Fibroblast of lung (primary cell): ENCODE results near the gene ANKRD34C. TPM values are rescaled to one million over a fixed set of nuclear protein-coding genes. Genes with fewer than 3 reads are reported as not detected.
A peak's percentile ranks its signal among the peaks of the same experiment; 100 is the strongest.

ENCODE experiments used
- DNase-seq, 2 donors: peaks; one replicate each; pipeline versions ENCODE4 v3.0.0 to v3.0.0-alpha.2; 2010; ENCODE audit warnings: low read depth in 2 of 2
- H2AFZ ChIP-seq: 2 replicates; pipeline ENCODE4 v1.5.1; 2012; ENCODE audit warnings: low read length, control low read depth, inconsistent platforms
- H3K27ac ChIP-seq: 2 replicates; pipeline ENCODE4 v1.5.1; 2011; ENCODE audit warnings: low read length, control low read depth; ENCODE audit not compliant: insufficient read depth
- H3K27me3 ChIP-seq: 2 replicates; pipeline ENCODE4 v1.5.1; 2011; ENCODE audit warnings: mild to moderate bottlenecking, low read length; ENCODE audit not compliant: control insufficient read depth, insufficient read depth
- H3K36me3 ChIP-seq: 2 replicates; pipeline ENCODE4 v1.5.1; 2011; ENCODE audit warnings: low read length; ENCODE audit not compliant: control insufficient read depth, insufficient read depth
- H3K4me1 ChIP-seq: 2 replicates; pipeline ENCODE4 v1.5.1; 2011; ENCODE audit warnings: low read length; ENCODE audit not compliant: control insufficient read depth, insufficient read depth; ENCODE audit errors: extremely low read depth
- H3K4me2 ChIP-seq: 2 replicates; pipeline ENCODE4 v1.5.1; 2011; ENCODE audit warnings: low read length, control low read depth; ENCODE audit not compliant: insufficient read depth; ENCODE audit errors: extremely low read depth
- H3K4me3 ChIP-seq, 4 experiments: fragments of 200-600 bp in 1 of 4; sonication (generic) in 1 of 4; replicated peaks in 1 of 4; 2 replicates each; pipeline ENCODE4 v1.5.1; 2011 to 2016; ENCODE audit warnings: low read length in 4 of 4, low read depth in 3 of 4, mild to moderate bottlenecking in 3 of 4, control low read depth in 2 of 4, inconsistent platforms in 1 of 4, mixed read lengths in 1 of 4; ENCODE audit not compliant: insufficient read depth in 1 of 4; ENCODE audit errors: control extremely low read depth in 1 of 4
- H3K79me2 ChIP-seq: 2 replicates; pipeline ENCODE4 v1.5.1; 2012; ENCODE audit warnings: mild to moderate bottlenecking, low read length, inconsistent platforms; ENCODE audit not compliant: control insufficient read depth, insufficient read depth
- H3K9ac ChIP-seq: 2 replicates; pipeline ENCODE4 v1.5.1; 2011; ENCODE audit warnings: mild to moderate bottlenecking, low read length, control low read depth; ENCODE audit not compliant: insufficient read depth
- H3K9me3 ChIP-seq: 2 replicates; pipeline ENCODE4 v1.5.1; 2012; ENCODE audit warnings: low read depth, low read length; ENCODE audit not compliant: control insufficient read depth, insufficient read depth
- H4K20me1 ChIP-seq: 2 replicates; pipeline ENCODE4 v1.5.1; 2011; ENCODE audit warnings: low read length; ENCODE audit not compliant: control insufficient read depth, insufficient read depth; ENCODE audit errors: extremely low read depth
- CTCF ChIP-seq, 2 donors: IDR thresholded peaks in 1 of 2; conservative IDR thresholded peaks in 1 of 2; 1 replicate in 1 of 2; 2 replicates in 1 of 2; pipeline ENCODE4 v1.5.1; 2011 to 2012; ENCODE audit warnings: low read length in 2 of 2, control low read depth in 1 of 2, inconsistent platforms in 1 of 2, low read depth in 1 of 2, mild to moderate bottlenecking in 1 of 2
- EZH2 ChIP-seq: IDR thresholded peaks from 2 replicates; pipeline ENCODE4 v1.5.1; 2012; ENCODE audit warnings: low read length, control low read depth, mild to moderate bottlenecking; ENCODE audit errors: missing control alignments
- polyA minus RNA-seq: library from RNA; depleted of rRNA, polyadenylated mRNA; stranded (reverse); fragments of >200 nt; gene quantifications from 2 replicates; pipeline ENCODE4 v1.2.3, GENCODE V29; 2011; ENCODE audit warnings: low replicate concordance
- polyA plus RNA-seq, 2 donors: library from polyadenylated mRNA; depleted of rRNA in 1 of 2; stranded (reverse) in 1 of 2; unstranded in 1 of 2; fragments of >200 nt; gene quantifications; 2 replicates each; pipeline ENCODE4 v1.2.1, GENCODE V29; 2011 to 2012; ENCODE audit warnings: missing spikeins in 1 of 2
- total RNA-seq: library from RNA; depleted of rRNA; stranded (reverse); fragments of >200 nt; gene quantifications from 2 replicates; pipeline ENCODE4 v1.2.1, GENCODE V29; 2014

Gene ANKRD34C
- not detected in 2 replicates for total RNA-seq
- polyA plus RNA-seq = not detected in 2 replicates
- not detected in 2 replicates for polyA plus RNA-seq (2012)
- polyA minus RNA-seq = not detected in 2 replicates

- Histone ChIP-seq H3K9ac (no peak within 1 kb of the TSS), H3K4me2 (no peak within 1 kb of the TSS), H2AFZ (no peak within 1 kb of the TSS), H3K27me3 (peaks cover 6% of the 10 kb centered on the region), H3K79me2 (no peaks in the 10 kb centered on the region), H3K4me1 (no peaks in the 10 kb centered on the region), H3K27ac (no peak within 1 kb of the TSS), H3K36me3 (no peaks in the 10 kb centered on the region), H4K20me1 (no peaks in the 10 kb centered on the region), H3K4me3 (no peak within 1 kb of the TSS), H3K9me3 (no peaks in the 10 kb centered on the region)
- DNase-seq = no peak
- TF ChIP-seq EZH2 (peak; percentile 46), CTCF (conservative IDR thresholded peaks at IDR 0.05 in 1 of 2, IDR thresholded peaks at IDR 0.05 in 1 of 2; ENCODE audit: low read depth in 1 of 2, low read length in 2 of 2) (no peak)
Observed at GRCh38 chr15:79282371-79283251, at the start of gene ANKRD34C. Gene ANKRD34C (plus strand): TSS chr15:79282722. CDS start chr15:79293285, 10,563 bp downstream.

GRCh38 chr15:79233236-79233635 is 49.3 kb upstream of the ANKRD34C start:
- H2AFZ ChIP-seq = no peak overlapping the region
- no peaks in the 10 kb centered on the region for H3K27me3 ChIP-seq
- no peaks in the 10 kb centered on the region for H4K20me1 ChIP-seq
- H3K27ac ChIP-seq = no peak overlapping the region
- TF ChIP-seq EZH2 (no peak), CTCF (conservative IDR thresholded peaks at IDR 0.05 in 1 of 2, IDR thresholded peaks at IDR 0.05 in 1 of 2; ENCODE audit: low read depth in 1 of 2, low read length in 2 of 2) (no peak)
- no peaks in the 10 kb centered on the region for H3K4me1 ChIP-seq
- no peak overlapping the region for H3K4me2 ChIP-seq
- H3K36me3 ChIP-seq = no peaks in the 10 kb centered on the region
- DNase-seq = no peak
- no peaks in the 10 kb centered on the region for H3K79me2 ChIP-seq
- no peak overlapping the region for H3K9ac ChIP-seq
- no peaks in the 10 kb centered on the region for H3K9me3 ChIP-seq
- no peak overlapping the region for H3K4me3 ChIP-seq

- no peaks in the 10 kb centered on the region for H3K9me3 ChIP-seq
- no peak overlapping the region for H2AFZ ChIP-seq
- no peak for TF ChIP-seq EZH2
- no peak for TF ChIP-seq CTCF (conservative IDR thresholded peaks at IDR 0.05 in 1 of 2, IDR thresholded peaks at IDR 0.05 in 1 of 2; ENCODE audit: low read depth in 1 of 2, low read length in 2 of 2)
- no peaks in the 10 kb centered on the region for H3K36me3 ChIP-seq
- no peaks in the 10 kb centered on the region for H3K27me3 ChIP-seq
- no peaks in the 10 kb centered on the region for H3K79me2 ChIP-seq
- H3K27ac ChIP-seq = no peak overlapping the region
- H3K4me2 ChIP-seq = no peak overlapping the region
- H3K9ac ChIP-seq = no peak overlapping the region
- no peaks in the 10 kb centered on the region for H4K20me1 ChIP-seq
- no peak overlapping the region for H3K4me3 ChIP-seq
- H3K4me1 ChIP-seq = no peaks in the 10 kb centered on the region
- DNase-seq = no peak
Observed at GRCh38 chr15:79240036-79240435, 42.5 kb upstream of the ANKRD34C start.
